HG02885 (cell line): Measurements from ENCODE around the gene DNAJB13.

Experiments used
- ATAC-seq: cut with Tn5 transposase; IDR thresholded peaks from one replicate; pipeline ENCODE4 v1.9.1; 2021; ENCODE audit warnings: mild to moderate bottlenecking; ENCODE audit not compliant: unreplicated experiment, poor library complexity

Gene DNAJB13

GRCh38 chr11:73949246-73949645 lies 1.6 kb upstream of the DNAJB13 start:
- no peak for ATAC-seq

DNA sequence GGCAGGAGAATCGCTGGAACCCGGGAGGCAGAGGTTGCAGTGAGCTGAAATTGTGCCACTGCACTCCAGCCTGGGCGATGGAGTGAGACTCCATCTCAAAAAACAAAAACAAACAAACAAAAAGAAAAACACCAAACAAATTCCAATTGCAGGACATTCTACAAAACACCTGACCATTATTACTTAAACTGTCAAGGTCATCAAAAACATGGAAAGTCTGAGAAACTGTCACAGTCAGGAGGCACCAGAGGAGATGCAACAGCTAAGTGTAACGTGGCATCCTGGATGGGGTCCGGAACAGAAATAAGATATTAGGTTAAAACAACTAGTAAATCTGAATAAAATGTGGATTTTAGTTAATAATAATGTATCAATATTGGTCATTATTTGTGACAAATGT lies 914 bp upstream of the DNAJB13 start:
- ATAC-seq = no peak

DNA sequence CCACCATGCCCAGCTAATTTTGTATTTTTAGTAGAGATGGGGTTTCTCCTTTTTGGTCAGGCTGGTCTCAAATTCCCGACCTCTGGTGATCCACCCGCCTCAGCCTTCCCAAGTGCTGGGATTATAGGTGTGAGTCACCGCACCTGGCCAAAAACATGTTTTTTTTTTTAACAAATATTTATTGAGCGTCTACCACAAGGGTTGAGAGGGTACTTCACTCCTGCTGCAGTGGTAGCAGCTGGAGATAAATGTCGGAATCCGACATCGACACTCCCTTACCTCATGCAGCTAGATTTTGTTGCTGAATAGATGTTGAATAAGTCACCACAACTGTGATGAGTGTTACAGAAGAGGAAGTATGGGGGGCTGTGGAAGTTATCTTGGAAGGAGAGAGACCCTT lies 971 bp downstream of the DNAJB13 start:
- ATAC-seq = no peak

- no peak for ATAC-seq
Measured at GRCh38 chr11:73956876-73957653, 6.2 kb downstream of the DNAJB13 start.

- ATAC-seq = no peak
Measured at GRCh38 chr11:73957654-73958361, 7.0 kb downstream of the DNAJB13 start.

GRCh38 chr11:73958521-73959141 lies 7.8 kb downstream of the DNAJB13 start:
- no peak for ATAC-seq

GRCh38 chr11:73961321-73961720 lies 10.5 kb downstream of the DNAJB13 start:
- ATAC-seq = no peak

DNA sequence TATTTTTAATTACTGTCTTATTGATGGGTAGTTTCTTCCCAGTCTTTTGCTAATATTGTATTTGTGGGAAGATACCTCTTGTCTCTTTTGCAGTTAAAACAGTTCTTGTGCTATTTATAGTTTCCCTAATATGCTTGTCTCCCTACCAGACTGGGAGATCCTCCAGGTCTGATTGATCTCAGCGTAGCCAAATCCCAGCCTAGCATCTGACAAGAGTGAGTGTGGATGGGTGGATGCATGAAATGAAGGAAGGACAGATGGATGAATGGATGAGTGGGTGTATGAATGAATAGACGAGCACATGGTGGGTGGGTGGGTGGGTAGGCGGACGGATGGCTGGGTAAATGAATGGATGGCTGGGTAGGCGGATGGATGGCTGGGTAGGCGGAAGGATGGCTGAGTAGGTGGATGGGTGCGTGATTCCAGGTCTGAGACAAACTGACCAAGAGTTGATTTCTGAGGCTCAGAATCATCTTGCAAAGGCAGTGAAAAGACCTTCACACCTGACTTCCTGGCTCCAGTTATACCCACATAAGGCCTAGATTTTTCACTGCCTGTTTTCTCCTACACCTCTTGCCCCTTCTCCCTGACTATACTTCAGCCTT lies 11.4 kb downstream of the DNAJB13 start:
- ATAC-seq = no peak

GRCh38 chr11:73963861-73964260 lies 13.0 kb downstream of the DNAJB13 start:
- no peak for ATAC-seq

GRCh38 chr11:73965076-73965763 lies 14.4 kb downstream of the DNAJB13 start:
- no peak for ATAC-seq

GRCh38 chr11:73965764-73966121 lies 14.9 kb downstream of the DNAJB13 start:
- no peak for ATAC-seq

GRCh38 chr11:73968356-73968966 lies 17.6 kb downstream of the DNAJB13 start:
- no peak for ATAC-seq

GRCh38 chr11:73969091-73969490 lies 18.3 kb downstream of the DNAJB13 start:
- ATAC-seq = no peak

GRCh38 chr11:73969991-73970800 lies 19.4 kb downstream of the DNAJB13 start:
- ATAC-seq = no peak

DNA sequence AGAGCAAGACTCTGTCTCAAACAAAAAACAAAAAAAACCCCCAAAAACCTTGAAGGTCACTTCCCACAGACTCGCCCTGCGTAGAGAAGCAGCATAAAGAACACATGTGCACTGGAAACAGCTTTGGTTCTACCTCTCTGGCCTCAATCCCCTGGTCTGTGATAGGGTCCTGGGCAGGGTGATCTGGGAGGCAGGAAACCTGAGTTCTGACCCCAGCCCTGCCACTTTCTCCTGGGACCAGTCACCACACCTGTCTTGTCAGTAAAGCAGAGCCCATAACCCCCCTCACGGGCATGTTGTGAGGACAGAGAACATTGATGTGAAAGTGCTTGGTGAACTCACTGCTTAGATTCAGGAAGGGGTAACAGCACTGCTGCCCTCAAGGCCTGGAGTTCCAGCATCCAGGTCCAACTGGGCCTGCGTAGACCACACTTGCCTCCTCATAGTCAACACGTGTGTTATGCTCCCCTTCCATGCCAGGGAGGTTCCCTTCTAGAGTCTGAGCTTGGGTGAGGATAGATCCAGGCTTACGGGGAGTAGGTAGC lies 20.4 kb downstream of the DNAJB13 start:
- ATAC-seq = no peak

- no peak for ATAC-seq
Measured at GRCh38 chr11:73972187-73972586, 21.4 kb downstream of the DNAJB13 start.

DNA sequence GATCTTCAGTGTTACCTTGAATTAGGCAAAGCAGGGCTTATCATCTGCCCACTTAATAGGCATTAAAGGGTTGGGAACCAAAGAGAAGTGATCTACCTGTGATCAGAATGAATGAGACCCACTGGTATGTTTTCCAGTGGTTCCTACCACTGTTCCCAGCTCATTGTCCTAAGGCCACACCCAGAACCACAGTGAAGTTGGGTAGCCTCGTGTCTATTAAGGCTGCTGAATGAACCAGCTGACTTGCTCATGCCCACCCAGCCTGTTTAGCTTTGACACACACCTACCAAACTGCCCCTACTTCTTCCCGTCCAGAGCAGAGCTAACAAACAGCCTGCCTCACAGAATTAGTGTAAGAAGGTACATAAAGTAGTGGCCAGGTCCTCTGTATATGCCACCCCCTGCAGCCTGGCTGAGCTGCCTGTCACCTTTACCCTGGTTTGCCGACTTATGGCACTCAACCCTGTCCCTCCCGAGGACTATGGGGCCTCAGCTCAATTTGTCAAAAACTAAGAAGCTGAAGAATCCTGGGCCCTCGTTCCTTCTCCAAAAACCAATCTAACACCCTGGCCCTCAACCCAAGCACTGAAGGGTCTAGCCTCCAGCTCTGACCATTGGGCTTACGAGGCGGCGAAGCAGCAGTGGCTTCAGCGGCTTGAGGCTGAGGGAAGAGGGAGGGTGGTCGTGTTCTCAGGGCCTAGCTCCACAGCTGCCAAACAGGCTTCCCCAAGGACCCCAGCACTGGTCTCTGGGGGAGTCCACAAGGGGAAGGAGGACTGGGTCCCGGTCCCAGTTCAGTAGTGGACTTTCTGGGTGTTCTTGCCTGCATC lies 22.0 kb downstream of the DNAJB13 start:
- ATAC-seq = no peak
